Measurements from ENCODE around the gene UNC50. TPM values are rescaled to one million over a fixed set of nuclear protein-coding genes. Genes with fewer than 3 reads are reported as not detected.

Gene UNC50
- total and polyA plus RNA-seq, 2 donors (not counting 1 experiment from before 2014, with no cell fraction given) = 27.2 to 38.8 TPM

DNA sequence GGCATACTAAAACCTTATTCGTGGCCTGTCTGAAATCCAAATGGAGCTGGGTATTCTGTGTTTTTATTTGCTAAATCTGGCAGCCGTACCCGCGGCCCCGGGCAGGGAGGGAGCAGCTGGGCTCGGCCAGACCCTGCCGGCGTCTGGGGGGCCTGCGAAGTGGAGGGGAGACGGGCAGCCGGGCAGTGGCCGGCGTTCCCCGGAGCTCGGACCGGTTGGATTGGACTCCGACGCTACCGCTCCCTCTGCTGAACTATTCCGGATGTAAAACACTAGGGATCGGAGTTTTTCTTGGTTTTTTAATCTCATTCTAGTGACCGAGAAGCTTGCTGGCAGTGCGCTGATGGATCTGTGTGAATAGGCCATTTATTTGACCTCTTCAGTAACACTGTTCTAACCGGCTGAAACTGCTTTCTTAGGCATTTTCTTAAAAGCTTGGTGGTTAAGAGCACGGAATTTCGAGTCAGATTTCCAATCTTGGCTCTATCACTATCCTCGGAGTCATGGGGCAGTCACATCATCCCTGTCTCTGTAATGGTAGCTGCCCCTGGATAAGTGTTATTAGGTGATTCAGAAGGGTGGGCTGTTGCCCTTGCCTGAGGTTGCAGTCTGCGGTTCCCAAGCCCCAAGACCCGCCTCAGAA, 694 bp downstream of the UNC50 start:
- Mint-ChIP-seq H3K27ac (peak overlapping the region; percentile 94), H3K27me3 (no peaks in the 10 kb centered on the region), H3K9me3 (ENCODE audit: insufficient read depth) (no peaks in the 10 kb centered on the region), H3K4me1 (peaks cover 70% of the 10 kb centered on the region), H3K4me3 (peak overlapping the region; percentile 93)
- no peaks in the 10 kb centered on the region for H3K9me3 ChIP-seq (ENCODE audit: control extremely low read depth in 1 of 3, control insufficient read depth in 2 of 3, insufficient read depth in 1 of 3, low read length in 2 of 3)
- POLR2A ChIA-PET = no interaction called here
- peak overlapping the region; percentile 88 to 99 (median 97) for H3K4me3 ChIP-seq (ENCODE audit: control extremely low read depth in 1 of 5, extremely low read depth in 1 of 5, insufficient read depth in 1 of 5, low read depth in 2 of 5, low read length in 4 of 5)
- H2AFZ ChIP-seq (ENCODE audit: insufficient read depth, low read depth, low read length, poor library complexity, severe bottlenecking) = peak overlapping the region; percentile 94
- intact Hi-C loops (cut with micrococcal nuclease) = loop anchor here (1.0 to 10.0 kb wide), 7 partner anchors 52 to 1953 kb away; partner anchors contain the start of genes C2orf15, EIF5B, INPP4A and MGAT4A
- no peaks in the 10 kb centered on the region for H3K27me3 ChIP-seq (replicated peaks in 1 of 4; ENCODE audit: control extremely low read depth in 1 of 4, control insufficient read depth in 3 of 4, insufficient read depth in 4 of 4, low read length in 3 of 4)
- peak overlapping the region; percentile 84 for H3K4me2 ChIP-seq (replicated peaks; ENCODE audit: low read depth, low read length, poor library complexity, severe bottlenecking)
- DNase-seq (no peak), ATAC-seq (ENCODE audit: low read depth) (no peak)
- CTCF ChIA-PET = interaction anchor here (1.6 kb wide), 1 partner anchor 40 kb away, joined by 5 read pairs; no protein-coding TSS in a partner anchor
- peaks cover 16% of the 10 kb centered on the region for H4K20me1 ChIP-seq (ENCODE audit: control insufficient read depth, insufficient read depth, low read length, poor library complexity, severe bottlenecking)
- peak overlapping the region; percentile 99 for H3K9ac ChIP-seq (ENCODE audit: low read length)
- TF ChIP-seq, protein P1, sequence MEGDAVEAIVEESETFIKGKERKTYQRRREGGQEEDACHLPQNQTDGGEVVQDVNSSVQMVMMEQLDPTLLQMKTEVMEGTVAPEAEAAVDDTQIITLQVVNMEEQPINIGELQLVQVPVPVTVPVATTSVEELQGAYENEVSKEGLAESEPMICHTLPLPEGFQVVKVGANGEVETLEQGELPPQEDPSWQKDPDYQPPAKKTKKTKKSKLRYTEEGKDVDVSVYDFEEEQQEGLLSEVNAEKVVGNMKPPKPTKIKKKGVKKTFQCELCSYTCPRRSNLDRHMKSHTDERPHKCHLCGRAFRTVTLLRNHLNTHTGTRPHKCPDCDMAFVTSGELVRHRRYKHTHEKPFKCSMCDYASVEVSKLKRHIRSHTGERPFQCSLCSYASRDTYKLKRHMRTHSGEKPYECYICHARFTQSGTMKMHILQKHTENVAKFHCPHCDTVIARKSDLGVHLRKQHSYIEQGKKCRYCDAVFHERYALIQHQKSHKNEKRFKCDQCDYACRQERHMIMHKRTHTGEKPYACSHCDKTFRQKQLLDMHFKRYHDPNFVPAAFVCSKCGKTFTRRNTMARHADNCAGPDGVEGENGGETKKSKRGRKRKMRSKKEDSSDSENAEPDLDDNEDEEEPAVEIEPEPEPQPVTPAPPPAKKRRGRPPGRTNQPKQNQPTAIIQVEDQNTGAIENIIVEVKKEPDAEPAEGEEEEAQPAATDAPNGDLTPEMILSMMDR (IDR thresholded peaks at IDR 0.05) = no peak
- peaks cover 45% of the 10 kb centered on the region for H3K79me2 ChIP-seq (ENCODE audit: control insufficient read depth, insufficient read depth, low read length)
- H3K4me1 ChIP-seq (ENCODE audit: control insufficient read depth in 2 of 2, insufficient read depth in 2 of 2, low read length in 2 of 2) = peaks cover 33 to 35% of the 10 kb centered on the region in 2 donors
- WGBS (ENCODE audit: insufficient coverage) = 7% methylated on average over 23 of the region's 29 CpGs
- peaks cover 1 to 26% of the 10 kb centered on the region in 2 experiments for H3K36me3 ChIP-seq (replicated peaks in 1 of 2; ENCODE audit: control extremely low read depth in 1 of 2, control insufficient read depth in 1 of 2, extremely low read depth in 1 of 2, insufficient read depth in 2 of 2, low read length in 1 of 2)
- H3K27ac ChIP-seq (ENCODE audit: low read length in 2 of 2) = peak overlapping the region; percentile 86 to 97

DNA sequence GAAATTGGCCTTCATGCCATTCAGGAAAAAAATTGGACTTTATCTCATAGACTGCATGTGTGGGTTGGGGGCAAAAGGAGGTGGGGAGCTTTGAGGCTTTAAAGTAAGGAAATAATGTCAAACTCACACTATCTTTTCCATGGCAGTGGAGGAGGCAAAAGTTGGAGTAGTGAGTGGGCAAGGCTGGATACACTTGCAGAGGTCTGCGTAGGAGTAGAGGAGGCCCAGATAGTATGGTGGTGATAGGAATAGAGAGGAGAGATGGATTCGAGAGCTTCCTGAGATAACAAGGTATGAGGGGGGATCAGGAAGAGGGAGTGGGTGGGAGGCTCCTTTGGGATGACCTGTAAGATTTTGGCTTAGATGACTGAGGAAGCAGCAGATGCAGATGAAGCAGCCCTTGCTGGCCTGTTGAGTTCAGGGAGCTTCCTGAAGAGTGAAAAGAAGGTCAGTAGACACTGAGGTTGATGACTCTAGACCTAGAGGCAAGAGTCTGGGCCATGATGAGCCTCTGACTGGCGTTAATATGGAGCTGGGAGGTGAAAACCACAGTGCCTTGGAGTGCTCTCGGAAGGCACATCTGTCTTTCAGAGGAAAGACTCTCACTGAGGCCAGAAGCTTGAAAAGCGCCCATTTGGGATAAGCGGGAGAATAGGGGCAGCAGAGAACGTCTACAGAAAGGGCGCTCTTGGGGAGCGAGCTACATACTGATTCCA, 5.8 kb downstream of the UNC50 start:
- Histone ChIP-seq H3K4me3 (ENCODE audit: control extremely low read depth in 1 of 5, extremely low read depth in 1 of 5, insufficient read depth in 1 of 5, low read depth in 2 of 5, low read length in 4 of 5) (no peak overlapping the region), H4K20me1 (ENCODE audit: control insufficient read depth, insufficient read depth, low read length, poor library complexity, severe bottlenecking) (no peaks in the 10 kb centered on the region), H3K27ac (ENCODE audit: low read length in 2 of 2) (no peak overlapping the region), H3K79me2 (ENCODE audit: control insufficient read depth, insufficient read depth, low read length) (peaks cover 13% of the 10 kb centered on the region), H3K27me3 (replicated peaks in 1 of 4; ENCODE audit: control extremely low read depth in 1 of 4, control insufficient read depth in 3 of 4, insufficient read depth in 4 of 4, low read length in 3 of 4) (no peaks in the 10 kb centered on the region), H2AFZ (ENCODE audit: insufficient read depth, low read depth, low read length, poor library complexity, severe bottlenecking) (no peak overlapping the region), H3K9ac (ENCODE audit: low read length) (no peak overlapping the region), H3K36me3 (replicated peaks in 1 of 2; ENCODE audit: control extremely low read depth in 1 of 2, control insufficient read depth in 1 of 2, extremely low read depth in 1 of 2, insufficient read depth in 2 of 2, low read length in 1 of 2) (peaks cover 2 to 60% of the 10 kb centered on the region in 2 experiments), H3K4me1 (ENCODE audit: control insufficient read depth in 2 of 2, insufficient read depth in 2 of 2, low read length in 2 of 2) (peaks cover 15 to 16% of the 10 kb centered on the region in 2 donors), H3K9me3 (ENCODE audit: control extremely low read depth in 1 of 3, control insufficient read depth in 2 of 3, insufficient read depth in 1 of 3, low read length in 2 of 3) (no peaks in the 10 kb centered on the region), H3K4me2 (replicated peaks; ENCODE audit: low read depth, low read length, poor library complexity, severe bottlenecking) (no peak overlapping the region)
- ATAC-seq (ENCODE audit: low read depth) (no peak), DNase-seq (no peak)
- peaks cover 33% of the 10 kb centered on the region for H3K4me1 Mint-ChIP-seq
- H3K27ac Mint-ChIP-seq = no peak overlapping the region
- intact Hi-C loops (cut with micrococcal nuclease) = no loop called here
- H3K9me3 Mint-ChIP-seq (ENCODE audit: insufficient read depth) = no peaks in the 10 kb centered on the region
- ChIA-PET POLR2A (no interaction called here), CTCF (no interaction called here)
- TF ChIP-seq EZH2 (IDR thresholded peaks at IDR 0.05; ENCODE audit: borderline replicate concordance, insufficient read depth, low read depth, low read length, poor library complexity, severe bottlenecking) = no peak
- TF ChIP-seq, protein P1 (IDR thresholded peaks at IDR 0.05) = no peak
- H3K27me3 Mint-ChIP-seq = no peaks in the 10 kb centered on the region
- no peak overlapping the region for H3K4me3 Mint-ChIP-seq
- WGBS (ENCODE audit: insufficient coverage) = 100% methylated on average over 9 of the region's 9 CpGs

Data from B cell (primary cell).